Fibroblast of lung (primary cell): ENCODE results near the gene FAM193A.

Experiments used
- EZH2 ChIP-seq: IDR thresholded peaks from 2 replicates; pipeline ENCODE4 v1.5.1; 2012; ENCODE audit warnings: low read length, control low read depth, mild to moderate bottlenecking; ENCODE audit errors: missing control alignments
- TF ChIP-seq, protein P1 (sequence below), 2 donors: IDR thresholded peaks in 1 of 2; conservative IDR thresholded peaks in 1 of 2; 1 replicate in 1 of 2; 2 replicates in 1 of 2; pipeline ENCODE4 v1.5.1; 2011 to 2012; ENCODE audit warnings: low read length in 2 of 2, control low read depth in 1 of 2, inconsistent platforms in 1 of 2, low read depth in 1 of 2, mild to moderate bottlenecking in 1 of 2

DNA sequence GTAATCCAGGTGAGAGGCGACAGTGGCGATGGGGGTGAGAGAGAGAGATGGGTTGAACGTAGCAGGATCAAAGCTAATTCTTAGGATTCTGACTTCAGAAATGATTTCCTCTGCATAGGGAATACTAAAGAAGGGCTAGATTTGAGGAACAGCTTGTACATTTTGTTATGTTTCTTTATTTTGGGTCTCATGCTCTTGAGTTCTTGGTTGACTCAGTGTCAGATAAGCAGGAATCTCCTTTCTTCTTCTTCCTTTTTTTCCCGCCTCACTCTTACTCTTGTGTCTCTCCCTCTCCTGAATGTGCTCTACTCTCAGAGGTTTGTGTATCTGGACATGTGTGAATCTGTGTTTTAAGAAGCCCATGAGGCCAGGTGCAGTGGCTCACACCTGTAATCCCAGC is 36.4 kb downstream of the FAM193A start:
- TF ChIP-seq, protein P1, sequence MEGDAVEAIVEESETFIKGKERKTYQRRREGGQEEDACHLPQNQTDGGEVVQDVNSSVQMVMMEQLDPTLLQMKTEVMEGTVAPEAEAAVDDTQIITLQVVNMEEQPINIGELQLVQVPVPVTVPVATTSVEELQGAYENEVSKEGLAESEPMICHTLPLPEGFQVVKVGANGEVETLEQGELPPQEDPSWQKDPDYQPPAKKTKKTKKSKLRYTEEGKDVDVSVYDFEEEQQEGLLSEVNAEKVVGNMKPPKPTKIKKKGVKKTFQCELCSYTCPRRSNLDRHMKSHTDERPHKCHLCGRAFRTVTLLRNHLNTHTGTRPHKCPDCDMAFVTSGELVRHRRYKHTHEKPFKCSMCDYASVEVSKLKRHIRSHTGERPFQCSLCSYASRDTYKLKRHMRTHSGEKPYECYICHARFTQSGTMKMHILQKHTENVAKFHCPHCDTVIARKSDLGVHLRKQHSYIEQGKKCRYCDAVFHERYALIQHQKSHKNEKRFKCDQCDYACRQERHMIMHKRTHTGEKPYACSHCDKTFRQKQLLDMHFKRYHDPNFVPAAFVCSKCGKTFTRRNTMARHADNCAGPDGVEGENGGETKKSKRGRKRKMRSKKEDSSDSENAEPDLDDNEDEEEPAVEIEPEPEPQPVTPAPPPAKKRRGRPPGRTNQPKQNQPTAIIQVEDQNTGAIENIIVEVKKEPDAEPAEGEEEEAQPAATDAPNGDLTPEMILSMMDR (conservative IDR thresholded peaks at IDR 0.05 in 1 of 2, IDR thresholded peaks at IDR 0.05 in 1 of 2; ENCODE audit: low read depth in 1 of 2, low read length in 2 of 2), result no peak
- TF ChIP-seq EZH2, result no peak
